Kidney (tissue), 14 donors: ENCODE measurements around the gene PHOX2A. TPM values are rescaled to one million over a fixed set of nuclear protein-coding genes. Genes with fewer than 3 reads are reported as not detected.

Source experiments
- DNase-seq, 5 donors: peaks; one replicate each; pipeline ENCODE4 v3.0.0-alpha.2; 2013 to 2020
- FAIRE-seq: peaks from 2 replicates; lab custom pipeline; 2012; peaks lifted over from hg19 to GRCh38; lab: Jason Lieb, UNC
- H3K27ac ChIP-seq, 2 donors: one replicate each; pipeline ENCODE4 v1.7.0; 2013; ENCODE audit warnings: low read depth in 2 of 2, low read length in 2 of 2, inconsistent platforms in 1 of 2
- H3K27me3 ChIP-seq: one replicate; pipeline ENCODE4 v1.7.1; 2013; ENCODE audit warnings: low read length, inconsistent platforms; ENCODE audit not compliant: control insufficient read depth, insufficient read depth
- H3K36me3 ChIP-seq, 3 donors: one replicate each; pipeline versions ENCODE4 v1.7.0 to v1.7.1; 2013; ENCODE audit warnings: low read length in 3 of 3, control low read depth in 1 of 3, inconsistent platforms in 1 of 3; ENCODE audit not compliant: insufficient read depth in 3 of 3, control insufficient read depth in 2 of 3
- H3K4me1 ChIP-seq, 3 donors: one replicate each; pipeline versions ENCODE4 v1.7.0 to v1.7.1; 2013; ENCODE audit warnings: low read length in 3 of 3, inconsistent platforms in 1 of 3, low read depth in 1 of 3; ENCODE audit not compliant: control insufficient read depth in 2 of 3, insufficient read depth in 2 of 3
- H3K4me3 ChIP-seq, 3 donors: one replicate each; pipeline versions ENCODE4 v1.7.0 to v1.8.1; 2013; ENCODE audit warnings: low read length in 3 of 3, control low read depth in 1 of 3, inconsistent platforms in 1 of 3
- H3K9ac ChIP-seq, 3 donors: one replicate each; pipeline versions ENCODE4 v1.7.0 to v1.7.1; 2013; ENCODE audit warnings: low read length in 3 of 3, control low read depth in 1 of 3, inconsistent platforms in 1 of 3
- H3K9me3 ChIP-seq, 3 donors: one replicate each; pipeline versions ENCODE4 v1.7.0 to v1.7.1; 2013; ENCODE audit warnings: low read length in 3 of 3, control low read depth in 1 of 3, inconsistent platforms in 1 of 3; ENCODE audit not compliant: control insufficient read depth in 2 of 3, insufficient read depth in 1 of 3
- intact Hi-C: fragments of 100-400 bp; cut with DNase I; formaldehyde crosslinking; loops from one replicate; pipeline ENCODE4 v1.11.1; 2022
- polyA plus RNA-seq: library from polyadenylated mRNA; stranded (reverse); fragments of 350-450 nt; fragmentation: Illumina TruSeq; extraction: RNeasy Lipid Tissue Mini Kit (QIAGEN cat#74804); gene quantifications from one replicate; pipeline ENCODE4 v1.2.3, GENCODE V29; 2014; ENCODE audit warnings: low read depth, low replicate concordance; ENCODE audit not compliant: insufficient read depth
- total RNA-seq: library from RNA; stranded (reverse); fragmentation: NEBNext Ultra II Directional; extraction: Animal tissue kit (Norgen Biotek cat#: 25700); gene quantifications from one replicate; pipeline ENCODE4 v1.2.1, GENCODE V29; 2021
- TF ChIP-seq, protein P1 (sequence below): IDR thresholded peaks from 3 replicates; pipeline ENCODE4 v1.5.1; 2012; ENCODE audit warnings: mild to moderate bottlenecking, moderate library complexity, borderline replicate concordance; ENCODE audit not compliant: insufficient read depth; ENCODE audit errors: extremely low read depth
- donor health status: control.
- donor health status: control.
- donor health status: control.
- donor health status: control.
- donor health status: control.
- donor health status: DM: yes; HTN: yes; CAD: no.
- donor health status: Normal renal cell carcinoma (clear cell type).

The PHOX2A gene
- total and polyA plus RNA-seq, 2 donors from 2014 or later = not detected

DNA sequence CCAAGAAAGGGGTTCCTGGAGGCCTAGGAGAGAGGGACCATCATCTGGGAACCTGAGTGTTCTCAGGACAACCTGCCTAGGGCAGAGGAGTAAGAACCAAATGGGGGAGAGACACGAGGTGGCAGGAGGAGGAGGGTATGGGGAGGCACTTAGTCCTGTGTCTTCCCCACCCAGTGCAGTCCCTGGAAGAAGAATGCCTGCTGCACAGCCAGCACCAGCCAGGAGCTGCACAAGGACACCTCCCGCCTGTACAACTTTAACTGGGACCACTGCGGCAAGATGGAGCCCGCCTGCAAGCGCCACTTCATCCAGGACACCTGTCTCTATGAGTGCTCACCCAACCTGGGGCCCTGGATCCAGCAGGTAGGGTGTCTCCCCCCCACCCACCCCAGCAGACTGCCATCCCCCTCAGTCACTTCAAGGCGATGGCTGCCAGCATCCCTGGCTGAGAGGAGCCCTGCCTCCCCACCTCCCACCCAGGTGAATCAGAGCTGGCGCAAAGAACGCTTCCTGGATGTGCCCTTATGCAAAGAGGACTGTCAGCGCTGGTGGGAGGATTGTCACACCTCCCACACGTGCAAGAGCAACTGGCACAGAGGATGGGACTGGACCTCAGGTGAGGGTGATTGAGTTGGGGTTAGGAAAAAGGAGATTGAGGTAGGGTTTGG is 23.1 kb downstream of the PHOX2A start:
- Histone ChIP-seq H3K36me3 (no peaks in the 10 kb centered on the region), H3K27ac (no peak overlapping the region), H3K9me3 (no peaks in the 10 kb centered on the region), H3K27me3 (no peaks in the 10 kb centered on the region), H3K4me1 (peaks cover 0 to 16% (median 13%) of the 10 kb centered on the region in 3 donors), H3K9ac (no peak overlapping the region), H3K4me3 (no peak overlapping the region)
- DNase-seq = peak in 1 of 5 donors; percentile 38
- TF ChIP-seq, protein P1, sequence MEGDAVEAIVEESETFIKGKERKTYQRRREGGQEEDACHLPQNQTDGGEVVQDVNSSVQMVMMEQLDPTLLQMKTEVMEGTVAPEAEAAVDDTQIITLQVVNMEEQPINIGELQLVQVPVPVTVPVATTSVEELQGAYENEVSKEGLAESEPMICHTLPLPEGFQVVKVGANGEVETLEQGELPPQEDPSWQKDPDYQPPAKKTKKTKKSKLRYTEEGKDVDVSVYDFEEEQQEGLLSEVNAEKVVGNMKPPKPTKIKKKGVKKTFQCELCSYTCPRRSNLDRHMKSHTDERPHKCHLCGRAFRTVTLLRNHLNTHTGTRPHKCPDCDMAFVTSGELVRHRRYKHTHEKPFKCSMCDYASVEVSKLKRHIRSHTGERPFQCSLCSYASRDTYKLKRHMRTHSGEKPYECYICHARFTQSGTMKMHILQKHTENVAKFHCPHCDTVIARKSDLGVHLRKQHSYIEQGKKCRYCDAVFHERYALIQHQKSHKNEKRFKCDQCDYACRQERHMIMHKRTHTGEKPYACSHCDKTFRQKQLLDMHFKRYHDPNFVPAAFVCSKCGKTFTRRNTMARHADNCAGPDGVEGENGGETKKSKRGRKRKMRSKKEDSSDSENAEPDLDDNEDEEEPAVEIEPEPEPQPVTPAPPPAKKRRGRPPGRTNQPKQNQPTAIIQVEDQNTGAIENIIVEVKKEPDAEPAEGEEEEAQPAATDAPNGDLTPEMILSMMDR = no peak
- intact Hi-C loops = no loop called here
- FAIRE-seq = no peak

- DNase-seq (no peak), FAIRE-seq (no peak)
- intact Hi-C loops = no loop called here
- no peaks in the 10 kb centered on the region for H3K27me3 ChIP-seq
- TF ChIP-seq, protein P1 = no peak
- H3K9me3 ChIP-seq = no peaks in the 10 kb centered on the region
- H3K4me1 ChIP-seq = peaks cover 0 to 11% (median 6%) of the 10 kb centered on the region in 3 donors
- H3K9ac ChIP-seq = no peak overlapping the region
- no peaks in the 10 kb centered on the region for H3K36me3 ChIP-seq
- H3K27ac ChIP-seq = no peak overlapping the region
- H3K4me3 ChIP-seq = no peak overlapping the region
Measured at GRCh38 chr11:72218251-72218745, 25.7 kb downstream of the PHOX2A start.

DNA sequence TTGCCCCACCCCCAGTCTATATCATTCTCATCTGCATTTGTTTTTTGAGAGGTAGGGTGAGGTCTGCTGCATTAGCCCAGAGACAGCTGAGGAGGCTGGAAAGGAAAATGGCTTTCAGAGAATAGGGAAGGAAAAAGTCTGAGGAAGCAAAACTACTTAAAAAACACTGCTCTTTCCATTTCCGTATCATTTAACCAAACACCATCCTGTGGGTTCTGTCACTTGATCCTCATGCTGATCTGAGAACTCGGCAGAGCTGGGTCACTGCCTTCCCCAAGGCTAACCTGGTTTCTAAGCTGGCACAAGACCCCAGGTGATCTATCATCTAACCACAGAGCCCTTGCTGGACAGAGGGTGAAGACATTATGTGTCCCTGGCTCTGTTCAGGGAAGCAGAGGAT is 26.1 kb downstream of the PHOX2A start:
- H3K9ac ChIP-seq = no peak overlapping the region
- no peaks in the 10 kb centered on the region for H3K36me3 ChIP-seq
- TF ChIP-seq, protein P1 = no peak
- no peaks in the 10 kb centered on the region for H3K9me3 ChIP-seq
- intact Hi-C loops = no loop called here
- peaks cover 0 to 11% (median 6%) of the 10 kb centered on the region in 3 donors for H3K4me1 ChIP-seq
- H3K27me3 ChIP-seq = no peaks in the 10 kb centered on the region
- H3K27ac ChIP-seq = no peak overlapping the region
- peak in 1 of 5 donors; percentile 49 for DNase-seq
- FAIRE-seq = no peak
- H3K4me3 ChIP-seq = no peak overlapping the region
